K562 (cell line): ENCODE data around the gene PDE4D. TPM values are rescaled to one million over a fixed set of nuclear protein-coding genes. Genes with fewer than 3 reads are reported as not detected.

ENCODE experiments used
- ATF1 ChIP-seq, 2 experiments: fragments of 450-650 bp in 1 of 2; IDR thresholded peaks; 2 replicates each; pipeline ENCODE4 v1.6.1; 2016; ENCODE audit warnings: missing compliant biosample characterization in 1 of 2, missing genetic modification characterization in 1 of 2
- BACH1 ChIP-seq: fragments of 200-800 bp; sonication (Bioruptor generic); IDR thresholded peaks from 2 replicates; pipeline ENCODE4 v1.6.1; 2016; ENCODE audit warnings: missing genetic modification characterization, missing compliant biosample characterization
- CBX2 ChIP-seq: fragments of 200-600 bp; sonication (generic); IDR thresholded peaks from one replicate; pipeline ENCODE4 v1.6.1; 2012; ENCODE audit warnings: mild to moderate bottlenecking, low read length, inconsistent platforms; ENCODE audit not compliant: insufficient read depth, poor library complexity, severe bottlenecking
- CREB3L1 ChIP-seq: fragments of 450-650 bp; IDR thresholded peaks from 2 replicates; pipeline ENCODE4 v1.6.1; 2014; ENCODE audit warnings: low read depth, mild to moderate bottlenecking, moderate library complexity, borderline replicate concordance
- CTBP1 ChIP-seq: fragments of 450-650 bp; IDR thresholded peaks from 2 replicates; pipeline ENCODE4 v1.6.1; 2016; ENCODE audit warnings: borderline replicate concordance
- DDX20 ChIP-seq: fragments of 450-650 bp; IDR thresholded peaks from 2 replicates; pipeline ENCODE4 v1.6.1; 2016; ENCODE audit warnings: missing genetic modification characterization, low read depth, mild to moderate bottlenecking, missing compliant biosample characterization, moderate library complexity
- IRF1 ChIP-seq: sonication (generic); formaldehyde crosslinking; IDR thresholded peaks from 2 replicates; pipeline ENCODE4 v1.8.0; 2022; ENCODE audit warnings: missing genetic modification reagents, mild to moderate bottlenecking, borderline replicate concordance
- MAZ ChIP-seq, 2 experiments: fragments of 450-650 bp in 1 of 2; sonication (generic) in 1 of 2; formaldehyde crosslinking; IDR thresholded peaks in 1 of 2; conservative IDR thresholded peaks in 1 of 2; 2 replicates each; pipeline versions ENCODE4 v1.4.0 to v1.5.0; 2020; ENCODE audit warnings: mild to moderate bottlenecking in 1 of 2, missing genetic modification reagents in 1 of 2
- NFE2L1 ChIP-seq: fragments of 450-650 bp; IDR thresholded peaks from 2 replicates; pipeline ENCODE4 v1.6.1; 2016; ENCODE audit warnings: missing genetic modification characterization, low read depth, mild to moderate bottlenecking, missing compliant biosample characterization, moderate library complexity, borderline replicate concordance
- PCBP1 ChIP-seq: fragments of 200-400 bp; formaldehyde crosslinking; IDR thresholded peaks from 2 replicates; pipeline ENCODE4 v1.6.1; 2018; ENCODE audit warnings: mild to moderate bottlenecking, low read depth, low read length; ENCODE audit not compliant: poor library complexity, severe bottlenecking
- PHF8 ChIP-seq: fragments of 200-600 bp; sonication (generic); IDR thresholded peaks from 2 replicates; pipeline ENCODE4 v1.6.1; 2012; ENCODE audit warnings: mixed run types, mild to moderate bottlenecking, inconsistent platforms, low read length, moderate library complexity, borderline replicate concordance
- PRMT5 ChIP-seq: sonication (generic); formaldehyde crosslinking; IDR thresholded peaks from 2 replicates; pipeline ENCODE4 v1.5.0; 2020; ENCODE audit warnings: missing genetic modification reagents
- SMARCA5 ChIP-seq: fragments of 450-650 bp; IDR thresholded peaks from 2 replicates; pipeline ENCODE4 v1.6.1; 2016
- SMARCC2 ChIP-seq: fragments of 450-650 bp; IDR thresholded peaks from 2 replicates; pipeline ENCODE4 v1.6.1; 2017; ENCODE audit warnings: antibody characterized with exemption, moderate library complexity, mild to moderate bottlenecking, low read depth
- SP1 ChIP-seq: sonication (generic); formaldehyde crosslinking; IDR thresholded peaks from 2 replicates; pipeline ENCODE4 v1.8.1; 2022; ENCODE audit warnings: mild to moderate bottlenecking, missing genetic modification reagents
- TAF7 ChIP-seq: fragments of 450-650 bp; IDR thresholded peaks from 2 replicates; pipeline ENCODE4 v1.6.1; 2016; ENCODE audit warnings: missing genetic modification characterization, missing compliant biosample characterization
- TBP ChIP-seq: optimal IDR thresholded peaks from 2 replicates; pipeline ENCODE3; 2011; ENCODE audit warnings: low read depth, low read length, improper control_type of control experiment
- XRCC4 ChIP-seq: IDR thresholded peaks from one replicate; pipeline ENCODE4 v1.6.1; 2011; ENCODE audit not compliant: insufficient read depth, insufficient read length; ENCODE audit errors: extremely low read depth
- YY1 ChIP-seq, 3 experiments: IDR thresholded peaks; 2 replicates each; pipeline ENCODE4 v1.6.1; 2011; ENCODE audit warnings: low read length in 2 of 3, mild to moderate bottlenecking in 2 of 3, moderate library complexity in 2 of 3, borderline replicate concordance in 1 of 3, control low read depth in 1 of 3, low read depth in 1 of 3; ENCODE audit not compliant: insufficient read depth in 3 of 3, insufficient replicate concordance in 2 of 3, control insufficient read depth in 1 of 3, insufficient read length in 1 of 3; ENCODE audit errors: extremely low read depth in 1 of 3
- ZNF395 ChIP-seq: fragments of 200-800 bp; sonication (Bioruptor generic); IDR thresholded peaks from 2 replicates; pipeline ENCODE4 v1.6.1; 2017; ENCODE audit warnings: missing genetic modification characterization, missing compliant biosample characterization
- ZNF695 ChIP-seq: fragments of 450-650 bp; formaldehyde crosslinking; IDR thresholded peaks from 2 replicates; pipeline ENCODE4 v1.4.0; 2020; ENCODE audit warnings: mild to moderate bottlenecking, moderate library complexity
- polyA plus RNA-seq, 8 experiments: library from polyadenylated mRNA; depleted of rRNA in 4 of 8; stranded (reverse) in 5 of 8; unstranded in 3 of 8; fragments of >200 nt; fragmentation: Nextera tagmentation in 2 of 8; fragmentation: Illumina TruSeq in 1 of 8; extraction: Ambion mirVana in 2 of 8; extraction: Trizol in 1 of 8; gene quantifications; 2 replicates each; pipeline versions ENCODE4 v1.2.1 to v1.2.3, GENCODE V29; 2011 to 2014; ENCODE audit warnings: inconsistent platforms in 1 of 8, missing spikeins in 1 of 8
- total RNA-seq, 7 experiments: library from RNA; depleted of rRNA in 6 of 7; stranded (reverse); fragments of >200 nt in 6 of 7; fragmentation: Illumina TruSeq in 2 of 7; extraction: Trizol in 2 of 7; gene quantifications; 2 replicates each; pipeline versions ENCODE4 v1.2.1 to v1.2.3, GENCODE V29; 2011 to 2021; ENCODE audit warnings: low replicate concordance in 1 of 7

PDE4D gene
- total and polyA plus RNA-seq, 9 of the 15 experiments (the other 6 are each of a cell fraction or from before 2014, with no cell fraction given) = 0.04 to 0.46 (median 0.13) TPM

GRCh38 chr5:58937031-58937681 is 956.4 kb downstream of the PDE4D start (continued):
- TF ChIP-seq CBX2 = no peak
- TF ChIP-seq ZNF695 (CRISPR knock-in tag) = no peak
- no peak for TF ChIP-seq XRCC4
- no peak for TF ChIP-seq ZNF395 (CRISPR knock-in tag)
- no peak for TF ChIP-seq DDX20
- peak; percentile 76 for TF ChIP-seq TBP
- 0 out of 2 replicates have a peak, but pooled peaks have one; percentile 15 for TF ChIP-seq CTBP1
- no peak for TF ChIP-seq PCBP1
- no peak for TF ChIP-seq PRMT5 (CRISPR knock-in tag)
- no peak for TF ChIP-seq SMARCC2
- TF ChIP-seq SP1 (CRISPR knock-in tag) = no peak
- TF ChIP-seq YY1 (IDR thresholded peaks at IDR 0.05; ENCODE audit: borderline replicate concordance in 1 of 3, control insufficient read depth in 1 of 3, extremely low read depth in 1 of 3, insufficient read depth in 3 of 3, insufficient read length in 1 of 3, insufficient replicate concordance in 2 of 3, low read depth in 1 of 3, low read length in 2 of 3) = peak; percentile 62 to 86 (median 63)
- TF ChIP-seq TAF7 (tag) = 0 out of 2 replicates have a peak, but pooled peaks have one; percentile 17
- TF ChIP-seq MAZ (CRISPR knock-in tag; conservative IDR thresholded peaks at IDR 0.05 in 1 of 2, IDR thresholded peaks at IDR 0.05 in 1 of 2) = peak; percentile 48; a peak in 3 of 4 replicates
- no peak for TF ChIP-seq ATF1 (CRISPR knock-in tag; IDR thresholded peaks at IDR 0.05)
- TF ChIP-seq ATF1 (tag; IDR thresholded peaks at IDR 0.05) = no peak
- TF ChIP-seq PHF8 = peak; percentile 34; the same call in 1 of the 2 replicates
- no peak for TF ChIP-seq IRF1 (CRISPR knock-in tag)
- no peak for TF ChIP-seq CREB3L1
- TF ChIP-seq BACH1 = no peak
- no peak for TF ChIP-seq SMARCA5
- TF ChIP-seq NFE2L1 (tag) = no peak
